K562 (cell line): ENCODE results near the gene C1orf116. TPM values are rescaled to one million over a fixed set of nuclear protein-coding genes. Genes with fewer than 3 reads are reported as not detected.

ENCODE experiments used
- ARHGAP35 ChIP-seq: fragments of 450-650 bp; IDR thresholded peaks from 2 replicates; pipeline ENCODE4 v1.6.1; 2018; ENCODE audit not compliant: partially characterized antibody
- ARID1B ChIP-seq: fragments of 450-650 bp; IDR thresholded peaks from 2 replicates; pipeline ENCODE4 v1.6.1; 2016; ENCODE audit warnings: antibody characterized with exemption, mild to moderate bottlenecking, inconsistent platforms
- ILF3 ChIP-seq: fragments of 450-650 bp; IDR thresholded peaks from 2 replicates; pipeline ENCODE4 v1.6.1; 2018; ENCODE audit warnings: antibody characterized with exemption, mild to moderate bottlenecking, moderate library complexity, borderline replicate concordance
- MEIS2 ChIP-seq: fragments of 450-650 bp; IDR thresholded peaks from 2 replicates; pipeline ENCODE4 v1.6.1; 2014; ENCODE audit warnings: mild to moderate bottlenecking; ENCODE audit not compliant: partially characterized antibody
- MITF ChIP-seq: IDR thresholded peaks from 2 replicates; pipeline ENCODE4 v1.6.1; 2014; ENCODE audit warnings: antibody characterized with exemption
- PTRF ChIP-seq: fragments of 450-650 bp; IDR thresholded peaks from 2 replicates; pipeline ENCODE4 v1.6.1; 2016; ENCODE audit warnings: mild to moderate bottlenecking, missing genetic modification characterization, missing compliant biosample characterization
- RBM39 ChIP-seq: fragments of 200-400 bp; formaldehyde crosslinking; optimal IDR thresholded peaks from 2 replicates; pipeline ENCODE3; 2018; ENCODE audit warnings: low read depth, low read length
- RUNX1 ChIP-seq: sonication (generic); IDR thresholded peaks from 2 replicates; pipeline ENCODE4 v1.6.1; 2016; ENCODE audit warnings: antibody characterized with exemption, low read depth
- STAG1 ChIP-seq: sonication (generic); formaldehyde crosslinking; IDR thresholded peaks from 2 replicates; pipeline ENCODE4 v1.5.0; 2020; ENCODE audit warnings: missing genetic modification reagents, borderline replicate concordance
- THRA ChIP-seq: fragments of 450-650 bp; IDR thresholded peaks from 2 replicates; pipeline ENCODE4 v1.6.1; 2017; ENCODE audit warnings: mild to moderate bottlenecking, moderate library complexity
- TSHZ1 ChIP-seq: fragments of 250-450 bp; sonication (Bioruptor Pico); IDR thresholded peaks from 2 replicates; pipeline ENCODE4 v1.4.0; 2020; ENCODE audit warnings: mild to moderate bottlenecking, moderate library complexity
- ZBTB2 ChIP-seq: fragments of 450-650 bp; IDR thresholded peaks from 2 replicates; pipeline ENCODE4 v1.6.1; 2016; ENCODE audit warnings: antibody characterized with exemption
- polyA plus RNA-seq, 8 experiments: library from polyadenylated mRNA; depleted of rRNA in 4 of 8; stranded (reverse) in 5 of 8; unstranded in 3 of 8; fragments of >200 nt; fragmentation: Nextera tagmentation in 2 of 8; fragmentation: Illumina TruSeq in 1 of 8; extraction: Ambion mirVana in 2 of 8; extraction: Trizol in 1 of 8; gene quantifications; 2 replicates each; pipeline versions ENCODE4 v1.2.1 to v1.2.3, GENCODE V29; 2011 to 2014; ENCODE audit warnings: inconsistent platforms in 1 of 8, missing spikeins in 1 of 8
- total RNA-seq, 7 experiments: library from RNA; depleted of rRNA in 6 of 7; stranded (reverse); fragments of >200 nt in 6 of 7; fragmentation: Illumina TruSeq in 2 of 7; extraction: Trizol in 2 of 7; gene quantifications; 2 replicates each; pipeline versions ENCODE4 v1.2.1 to v1.2.3, GENCODE V29; 2011 to 2021; ENCODE audit warnings: low replicate concordance in 1 of 7

C1orf116 gene
- total and polyA plus RNA-seq, 9 of the 15 experiments (the other 6 are each of a cell fraction or from before 2014, with no cell fraction given) = 0.62 to 3.0 (median 0.95) TPM

- TF ChIP-seq ARHGAP35 = no peak
- TF ChIP-seq PTRF (tag) = no peak
- no peak for TF ChIP-seq RBM39
- TF ChIP-seq MEIS2 = no peak
- no peak for TF ChIP-seq RUNX1
- peak; percentile 22 for TF ChIP-seq ARID1B
- no peak for TF ChIP-seq ZBTB2
- no peak for TF ChIP-seq THRA
- no peak for TF ChIP-seq ILF3
- peak; percentile 71; the same call in 1 of the 2 replicates for TF ChIP-seq STAG1 (CRISPR knock-in tag)
- no peak for TF ChIP-seq TSHZ1 (CRISPR knock-in tag)
- TF ChIP-seq MITF = no peak
These were observed 45.2 kb upstream of the C1orf116 start (continued) for GRCh38 chr1:207077470-207078377.
